Endodermal cell (in vitro differentiated cells): Measurements from ENCODE around the gene CENPN. TPM values are rescaled to one million over a fixed set of nuclear protein-coding genes. Genes with fewer than 3 reads are reported as not detected.

ENCODE experiments used
- DNase-seq: peaks from one replicate; pipeline ENCODE4 v3.0.0-alpha.2; 2017
- H3K27ac ChIP-seq: 2 replicates; pipeline ENCODE4 v1.5.1; 2013; ENCODE audit warnings: mild to moderate bottlenecking, low read depth, low read length, moderate library complexity
- H3K27me3 ChIP-seq: 2 replicates; pipeline ENCODE4 v1.6.1; 2013; ENCODE audit warnings: mild to moderate bottlenecking, low read length, moderate library complexity; ENCODE audit not compliant: insufficient read depth, control insufficient read depth, poor library complexity, severe bottlenecking
- H3K36me3 ChIP-seq: 2 replicates; pipeline ENCODE4 v1.7.0; 2013; ENCODE audit warnings: mild to moderate bottlenecking, low read length, moderate library complexity; ENCODE audit not compliant: control insufficient read depth, insufficient read depth
- H3K4me1 ChIP-seq: one replicate; pipeline ENCODE4 v1.7.0; 2013; ENCODE audit warnings: low read length; ENCODE audit not compliant: control insufficient read depth, insufficient read depth
- H3K4me3 ChIP-seq: 2 replicates; pipeline ENCODE4 v1.5.1; 2013; ENCODE audit warnings: mild to moderate bottlenecking, low read length, moderate library complexity
- H3K9ac ChIP-seq: 2 replicates; pipeline ENCODE4 v1.6.1; 2013; ENCODE audit warnings: mild to moderate bottlenecking, low read length, moderate library complexity; ENCODE audit not compliant: poor library complexity, severe bottlenecking; ENCODE audit errors: extremely low read depth
- H3K9me3 ChIP-seq: 2 replicates; pipeline ENCODE4 v1.6.1; 2013; ENCODE audit warnings: mild to moderate bottlenecking, low read length, moderate library complexity; ENCODE audit not compliant: control insufficient read depth
- H3K27ac Mint-ChIP-seq: 2 replicates; pipeline ENCODE4 v1.8.0; 2020; ENCODE audit warnings: mixed read lengths
- H3K27me3 Mint-ChIP-seq: 2 replicates; pipeline ENCODE4 v1.8.0; 2021; ENCODE audit warnings: mild to moderate bottlenecking, mixed read lengths; ENCODE audit not compliant: insufficient read depth
- H3K36me3 Mint-ChIP-seq: 2 replicates; pipeline ENCODE4 v1.8.0; 2020; ENCODE audit warnings: low read depth, mixed read lengths
- H3K4me1 Mint-ChIP-seq: 2 replicates; pipeline ENCODE4 v1.8.0; 2020; ENCODE audit warnings: mixed read lengths
- H3K4me3 Mint-ChIP-seq: 2 replicates; pipeline ENCODE4 v1.8.0; 2020; ENCODE audit warnings: mild to moderate bottlenecking, moderate library complexity, mixed read lengths
- H3K9me3 Mint-ChIP-seq: 2 replicates; pipeline ENCODE4 v1.8.0; 2020; ENCODE audit warnings: mild to moderate bottlenecking, mixed read lengths
- WGBS, 2 experiments: methylation state at CpG; one replicate each; pipeline versions ENCODE4 v1.1.5 to v1.1.7; 2013; ENCODE audit warnings: missing lambda C conversion rate in 2 of 2, mixed read lengths in 1 of 2; ENCODE audit not compliant: insufficient coverage in 1 of 2, insufficient read length in 1 of 2; 5-methylcytosine and 5-hydroxymethylcytosine counted together
- total RNA-seq, 2 donors: library from RNA; stranded (reverse); fragmentation: NEBNext Ultra II Directional in 1 of 2; extraction: Animal tissue kit (Norgen Biotek cat#: 25700) in 1 of 2; gene quantifications; 2 replicates in 1 of 2; 3 replicates in 1 of 2; pipeline ENCODE4 v1.2.1, GENCODE V29; 2021
- TF ChIP-seq, protein P1 (sequence below): fragments of 200-600 bp; sonication (generic); conservative IDR thresholded peaks from 2 replicates; pipeline ENCODE4 v1.5.0; 2021; ENCODE audit warnings: antibody characterized with exemption, mild to moderate bottlenecking

The CENPN gene
- total RNA-seq, 2 donors from 2014 or later, result 45.1 to 52.8 TPM

DNA sequence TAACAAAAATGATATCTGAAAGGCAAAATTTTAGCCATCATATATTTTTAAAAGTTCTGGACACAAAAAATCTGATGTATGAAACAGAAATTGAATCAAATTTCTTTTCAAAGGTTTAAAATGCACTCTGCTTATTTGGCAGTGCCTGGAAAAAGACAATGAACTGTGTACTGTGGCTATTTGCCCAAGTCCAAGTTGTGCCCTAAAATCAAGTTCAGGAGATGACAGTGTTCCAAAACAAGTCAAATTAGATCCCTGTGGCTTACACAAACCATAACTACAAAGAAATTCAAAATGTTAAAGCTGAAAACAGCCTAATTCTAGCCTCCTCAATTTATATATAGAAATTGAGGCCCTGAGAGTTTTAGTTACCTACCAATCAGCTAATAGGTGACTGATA is 25.9 kb upstream of the CENPN start:
- Histone ChIP-seq H3K9me3 (no peaks in the 10 kb centered on the region), H3K27ac (no peak overlapping the region), H3K4me3 (no peak overlapping the region), H3K36me3 (peaks cover 24% of the 10 kb centered on the region), H3K9ac (no peak overlapping the region), H3K4me1 (no peaks in the 10 kb centered on the region), H3K27me3 (no peaks in the 10 kb centered on the region)
- no peaks in the 10 kb centered on the region for H3K9me3 Mint-ChIP-seq
- H3K36me3 Mint-ChIP-seq, result peaks cover 25% of the 10 kb centered on the region
- H3K4me1 Mint-ChIP-seq, result peaks cover 9% of the 10 kb centered on the region
- H3K4me3 Mint-ChIP-seq, result no peak overlapping the region
- TF ChIP-seq, protein P1, sequence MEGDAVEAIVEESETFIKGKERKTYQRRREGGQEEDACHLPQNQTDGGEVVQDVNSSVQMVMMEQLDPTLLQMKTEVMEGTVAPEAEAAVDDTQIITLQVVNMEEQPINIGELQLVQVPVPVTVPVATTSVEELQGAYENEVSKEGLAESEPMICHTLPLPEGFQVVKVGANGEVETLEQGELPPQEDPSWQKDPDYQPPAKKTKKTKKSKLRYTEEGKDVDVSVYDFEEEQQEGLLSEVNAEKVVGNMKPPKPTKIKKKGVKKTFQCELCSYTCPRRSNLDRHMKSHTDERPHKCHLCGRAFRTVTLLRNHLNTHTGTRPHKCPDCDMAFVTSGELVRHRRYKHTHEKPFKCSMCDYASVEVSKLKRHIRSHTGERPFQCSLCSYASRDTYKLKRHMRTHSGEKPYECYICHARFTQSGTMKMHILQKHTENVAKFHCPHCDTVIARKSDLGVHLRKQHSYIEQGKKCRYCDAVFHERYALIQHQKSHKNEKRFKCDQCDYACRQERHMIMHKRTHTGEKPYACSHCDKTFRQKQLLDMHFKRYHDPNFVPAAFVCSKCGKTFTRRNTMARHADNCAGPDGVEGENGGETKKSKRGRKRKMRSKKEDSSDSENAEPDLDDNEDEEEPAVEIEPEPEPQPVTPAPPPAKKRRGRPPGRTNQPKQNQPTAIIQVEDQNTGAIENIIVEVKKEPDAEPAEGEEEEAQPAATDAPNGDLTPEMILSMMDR, result no peak
- no peak overlapping the region for H3K27ac Mint-ChIP-seq
- DNase-seq, result no peak
- no peaks in the 10 kb centered on the region for H3K27me3 Mint-ChIP-seq

DNA sequence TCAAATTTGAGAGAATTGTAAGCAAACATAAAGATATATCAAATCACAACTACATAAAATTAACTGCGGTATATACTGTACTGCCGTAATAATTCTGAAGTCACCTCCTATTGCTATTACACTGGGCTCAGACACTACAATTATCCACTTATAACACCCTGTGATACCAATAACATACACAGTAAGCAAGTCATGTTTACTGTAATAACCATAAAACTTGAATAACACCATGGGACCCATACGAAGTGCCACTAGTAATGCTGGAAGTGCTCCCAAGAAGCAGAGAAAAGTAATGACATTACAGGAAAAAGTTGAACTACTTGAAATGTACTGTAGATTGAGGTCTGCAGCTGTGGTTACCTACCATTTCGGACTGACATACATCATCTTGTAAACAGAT is 24.4 kb upstream of the CENPN start:
- Mint-ChIP-seq H3K4me3 (no peak overlapping the region), H3K9me3 (no peaks in the 10 kb centered on the region), H3K27ac (no peak overlapping the region), H3K4me1 (peaks cover 21% of the 10 kb centered on the region), H3K36me3 (peaks cover 25% of the 10 kb centered on the region), H3K27me3 (no peaks in the 10 kb centered on the region)
- Histone ChIP-seq H3K27me3 (no peaks in the 10 kb centered on the region), H3K9me3 (no peaks in the 10 kb centered on the region), H3K9ac (no peak overlapping the region), H3K4me1 (peaks cover 11% of the 10 kb centered on the region), H3K36me3 (peaks cover 20% of the 10 kb centered on the region), H3K27ac (no peak overlapping the region), H3K4me3 (no peak overlapping the region)
- 69 to 100% methylated on average over 3 to 4 of the region's 4 CpGs for WGBS, 2 experiments
- DNase-seq, result no peak
- TF ChIP-seq, protein P1, result no peak

DNA sequence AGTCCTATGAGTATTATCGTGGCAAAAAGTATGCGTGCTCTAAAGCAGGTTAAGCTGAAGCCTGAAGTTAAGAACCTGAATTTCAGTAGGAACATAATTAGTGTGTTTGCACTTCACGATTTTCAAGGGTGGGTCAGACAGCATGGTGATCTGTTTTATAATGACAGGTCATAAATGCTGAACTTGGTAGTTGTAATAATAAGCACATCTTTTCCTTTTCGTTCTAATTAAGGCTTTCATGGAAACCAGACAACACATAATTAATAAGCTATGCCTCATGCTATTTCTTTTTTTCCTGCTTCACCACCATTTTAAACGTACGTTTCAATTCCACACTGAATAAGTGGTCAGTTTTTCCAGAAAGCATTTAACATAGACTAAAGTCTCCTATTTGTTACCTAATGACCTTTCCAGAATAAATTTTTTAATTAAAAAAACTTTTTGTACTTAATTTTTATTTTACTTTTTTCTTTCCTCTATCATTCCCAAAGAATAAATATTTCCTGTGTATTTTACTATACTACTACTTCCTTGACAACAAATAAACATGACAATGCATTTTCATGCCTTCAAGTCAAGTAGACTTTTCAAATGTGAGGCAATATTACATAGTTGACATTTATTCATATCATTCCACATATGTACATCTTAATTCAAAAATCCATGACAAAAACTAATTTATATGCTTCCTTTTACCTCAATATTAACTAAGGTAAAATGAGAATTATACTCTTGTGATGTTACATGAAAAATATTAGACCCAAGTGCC is 22.7 kb upstream of the CENPN start:
- 90 to 95% methylated on average over 5 to 6 of the region's 6 CpGs for WGBS, 2 experiments

More for the DNA sequence above, 22.7 kb upstream of the CENPN start:
- TF ChIP-seq, protein P1, result no peak
- H3K4me1 ChIP-seq, result peaks cover 16% of the 10 kb centered on the region
- no peak for DNase-seq
- no peak overlapping the region for H3K4me3 Mint-ChIP-seq
- H3K36me3 ChIP-seq, result peaks cover 15% of the 10 kb centered on the region
- H3K9ac ChIP-seq, result no peak overlapping the region
- H3K27me3 Mint-ChIP-seq, result no peaks in the 10 kb centered on the region
- H3K4me3 ChIP-seq, result no peak overlapping the region
- peaks cover 15% of the 10 kb centered on the region for H3K36me3 Mint-ChIP-seq
- H3K27ac ChIP-seq, result no peak overlapping the region
- no peaks in the 10 kb centered on the region for H3K9me3 Mint-ChIP-seq
- no peaks in the 10 kb centered on the region for H3K9me3 ChIP-seq
- H3K27ac Mint-ChIP-seq, result peak overlapping the region; percentile 8
- H3K27me3 ChIP-seq, result no peaks in the 10 kb centered on the region
- H3K4me1 Mint-ChIP-seq, result peaks cover 27% of the 10 kb centered on the region
